GM12873 (cell line): ENCODE measurements around the gene DROSHA.

Experiments used
- TF ChIP-seq, protein P1 (sequence below): IDR thresholded peaks from 2 replicates; pipeline ENCODE4 v1.5.1; 2012; ENCODE audit warnings: low read depth, mild to moderate bottlenecking, moderate library complexity, low read length, control low read depth; ENCODE audit not compliant: insufficient read depth; ENCODE audit errors: missing control alignments

The DROSHA gene

DNA sequence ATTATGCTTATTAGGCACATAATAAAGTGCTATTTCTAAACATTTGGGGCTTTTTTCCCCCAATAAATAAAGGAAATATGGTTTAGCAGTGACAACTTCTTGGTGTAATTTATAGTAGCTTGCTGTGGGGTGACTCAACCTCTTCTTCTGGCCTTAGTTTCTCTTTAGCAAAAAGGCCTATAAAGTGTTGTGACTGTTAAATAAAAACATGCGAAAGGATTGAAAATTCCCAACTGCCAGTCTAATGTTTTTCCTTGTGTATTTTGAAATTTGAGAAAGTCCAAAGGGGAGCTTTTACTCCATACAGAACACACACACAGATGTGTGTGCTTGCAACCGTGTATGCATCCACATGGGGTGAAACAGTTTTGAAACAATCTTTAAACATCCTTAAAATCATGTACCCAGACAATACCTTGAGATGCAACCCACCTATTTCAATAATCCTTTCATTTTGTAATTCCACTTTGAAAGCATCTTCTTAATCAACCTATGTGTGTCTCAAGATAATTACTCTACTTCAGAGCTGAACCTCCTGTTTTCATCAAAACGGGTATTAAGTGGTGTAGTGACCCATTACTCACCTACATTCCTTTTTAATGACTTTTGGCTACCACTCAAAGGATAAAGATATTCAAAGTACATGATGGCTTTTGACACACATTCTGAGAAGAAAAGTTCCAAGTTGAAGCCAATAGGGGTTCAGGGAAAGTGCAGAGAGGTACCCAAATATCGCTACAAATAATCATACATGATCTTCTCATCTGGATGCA lies 123.8 kb downstream of the DROSHA start:
- TF ChIP-seq, protein P1, sequence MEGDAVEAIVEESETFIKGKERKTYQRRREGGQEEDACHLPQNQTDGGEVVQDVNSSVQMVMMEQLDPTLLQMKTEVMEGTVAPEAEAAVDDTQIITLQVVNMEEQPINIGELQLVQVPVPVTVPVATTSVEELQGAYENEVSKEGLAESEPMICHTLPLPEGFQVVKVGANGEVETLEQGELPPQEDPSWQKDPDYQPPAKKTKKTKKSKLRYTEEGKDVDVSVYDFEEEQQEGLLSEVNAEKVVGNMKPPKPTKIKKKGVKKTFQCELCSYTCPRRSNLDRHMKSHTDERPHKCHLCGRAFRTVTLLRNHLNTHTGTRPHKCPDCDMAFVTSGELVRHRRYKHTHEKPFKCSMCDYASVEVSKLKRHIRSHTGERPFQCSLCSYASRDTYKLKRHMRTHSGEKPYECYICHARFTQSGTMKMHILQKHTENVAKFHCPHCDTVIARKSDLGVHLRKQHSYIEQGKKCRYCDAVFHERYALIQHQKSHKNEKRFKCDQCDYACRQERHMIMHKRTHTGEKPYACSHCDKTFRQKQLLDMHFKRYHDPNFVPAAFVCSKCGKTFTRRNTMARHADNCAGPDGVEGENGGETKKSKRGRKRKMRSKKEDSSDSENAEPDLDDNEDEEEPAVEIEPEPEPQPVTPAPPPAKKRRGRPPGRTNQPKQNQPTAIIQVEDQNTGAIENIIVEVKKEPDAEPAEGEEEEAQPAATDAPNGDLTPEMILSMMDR: no peak

DNA sequence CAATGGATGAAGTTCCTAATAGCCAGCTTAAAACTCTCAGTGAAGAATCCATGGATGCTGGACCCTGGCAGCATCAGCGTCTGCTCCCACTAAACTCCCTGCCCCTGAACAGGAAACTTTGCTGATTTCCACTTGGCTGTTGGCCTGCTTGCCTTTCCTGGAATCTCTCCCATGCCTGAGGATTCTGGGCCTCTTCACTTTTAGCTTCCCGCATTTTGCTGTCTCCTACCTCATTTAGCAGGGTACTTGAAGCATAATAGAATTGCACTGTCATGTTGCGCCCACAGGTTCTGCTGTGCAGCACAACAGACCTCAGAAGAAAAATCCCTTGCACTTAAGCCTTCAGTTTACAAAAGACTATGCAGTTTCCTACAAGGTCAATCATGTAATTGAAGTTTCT lies 127.6 kb downstream of the DROSHA start:
- TF ChIP-seq, protein P1: no peak

DNA sequence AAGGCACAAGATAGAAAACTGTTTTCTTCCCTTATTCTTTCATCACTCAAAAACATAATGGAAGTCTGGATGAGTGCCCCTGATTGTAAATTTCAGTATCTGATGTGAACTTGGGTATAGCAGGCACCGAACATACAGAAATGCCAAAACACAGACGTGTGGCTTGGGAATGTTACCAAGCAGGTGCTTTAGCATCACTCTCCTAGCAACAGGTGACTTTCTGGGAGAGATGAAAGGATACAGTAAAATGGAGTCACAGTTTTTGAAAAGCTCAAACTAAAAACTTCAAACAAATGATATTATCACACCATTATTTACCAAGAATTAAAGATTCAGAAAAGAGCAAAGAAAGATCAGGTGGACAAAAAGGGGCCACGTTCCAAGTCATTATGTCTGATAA lies 130.2 kb downstream of the DROSHA start:
- TF ChIP-seq, protein P1: no peak

DNA sequence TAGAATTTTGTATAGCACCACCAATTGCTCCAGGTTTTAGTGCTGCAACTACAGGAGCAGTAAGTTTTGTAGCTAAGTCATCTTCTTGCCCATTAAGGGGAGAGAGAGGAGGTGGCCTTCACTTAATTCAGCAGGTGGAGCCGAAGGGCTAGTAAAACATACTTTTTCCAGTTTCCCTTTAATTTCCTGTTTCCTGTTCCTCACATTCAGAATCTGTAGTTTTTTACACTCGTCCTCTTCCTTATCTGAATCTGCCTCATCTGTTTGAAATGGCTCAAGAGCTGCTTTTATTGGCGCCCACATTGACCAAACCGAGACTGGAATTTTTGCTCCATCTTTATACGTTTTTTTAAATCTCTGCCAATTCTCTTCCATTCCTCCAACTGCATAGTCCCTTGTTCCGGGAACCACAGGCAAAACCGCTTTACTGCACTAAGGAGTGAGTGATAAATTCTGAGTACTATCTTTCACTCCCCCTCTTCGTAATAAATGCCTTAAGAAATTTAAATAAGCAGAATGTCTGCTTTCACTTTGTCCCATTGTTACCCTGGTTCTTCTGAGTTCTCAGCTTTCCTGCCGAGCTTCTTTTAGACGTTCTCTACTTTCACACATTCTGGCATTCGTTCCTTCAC lies 133.9 kb downstream of the DROSHA start:
- TF ChIP-seq, protein P1: no peak

DNA sequence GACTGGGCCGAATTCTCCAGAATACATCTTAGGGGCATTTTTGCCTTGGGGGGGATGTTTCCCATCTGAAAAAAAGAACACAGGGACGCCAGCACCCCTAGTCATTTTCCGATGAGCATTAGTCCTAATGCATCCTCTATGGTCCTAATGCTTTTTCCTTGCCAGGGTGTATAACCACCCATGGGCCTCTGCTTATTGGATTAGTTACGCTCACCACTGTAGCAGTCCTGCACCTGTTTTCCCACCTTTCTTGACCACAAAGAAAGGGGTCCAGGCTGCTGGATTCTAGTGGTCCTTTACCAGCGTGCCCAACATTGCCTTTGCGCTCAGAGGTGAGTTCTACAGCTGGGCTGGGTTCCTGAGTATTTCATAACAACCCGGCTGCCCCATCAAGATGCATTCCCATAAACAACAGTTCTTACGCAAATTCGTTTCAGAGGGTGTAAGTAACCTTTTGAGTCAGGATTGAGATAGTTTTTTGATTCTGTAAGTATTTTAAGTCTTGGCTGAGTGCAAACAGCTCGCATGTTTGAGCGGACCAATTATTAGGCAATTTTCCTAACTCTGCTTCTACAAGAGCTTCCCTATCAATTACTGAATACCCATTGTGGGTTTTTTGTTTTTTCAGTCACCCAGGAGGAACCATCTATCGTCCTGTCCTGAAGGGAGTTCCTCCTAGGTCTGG lies 135.1 kb downstream of the DROSHA start:
- TF ChIP-seq, protein P1: no peak

DNA sequence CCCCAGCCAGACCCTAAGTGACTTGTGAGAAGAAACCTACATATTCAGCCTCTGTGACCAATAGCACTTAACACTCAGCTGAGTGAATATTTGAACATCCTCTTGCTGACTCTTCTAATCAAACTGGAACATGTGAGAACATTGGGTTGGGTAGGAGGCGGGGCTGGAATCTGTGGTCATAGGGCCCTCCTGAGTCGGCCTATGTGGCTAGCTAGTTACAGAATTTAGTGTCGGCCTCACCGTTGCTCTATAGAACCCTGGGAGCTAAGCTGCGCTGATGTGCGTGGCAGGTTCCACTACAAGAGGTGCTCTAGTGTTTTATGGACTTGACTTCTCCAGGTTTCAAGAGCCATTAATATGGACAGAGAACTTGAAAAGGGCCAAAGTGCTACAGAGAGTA lies 138.8 kb downstream of the DROSHA start:
- TF ChIP-seq, protein P1: no peak

DNA sequence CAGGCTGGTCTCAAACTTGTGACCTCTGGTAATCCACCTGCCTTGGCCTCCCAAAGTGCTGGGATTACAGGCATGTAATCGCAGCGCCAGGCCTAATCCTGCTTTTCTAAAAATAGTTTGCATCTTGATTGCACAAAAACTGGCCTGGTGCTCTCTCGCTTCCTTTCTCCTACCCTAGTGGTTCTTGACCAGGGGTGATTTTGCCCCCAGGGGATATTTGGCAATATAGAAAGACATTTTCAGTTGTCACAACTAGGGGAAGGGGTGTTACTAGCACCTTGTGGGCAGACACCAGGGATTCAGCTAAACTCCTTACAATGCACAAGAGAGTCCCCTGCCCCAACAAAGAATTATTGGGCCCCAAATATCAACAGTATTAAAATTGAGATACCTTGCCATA lies 139.8 kb downstream of the DROSHA start:
- TF ChIP-seq, protein P1: no peak
